ENCODE data around the gene HOXB9. TPM values are rescaled to one million over a fixed set of nuclear protein-coding genes. Genes with fewer than 3 reads are reported as not detected.

Gene HOXB9
- total RNA-seq, 1 donor from 2014 or later: 0.10 TPM

DNA sequence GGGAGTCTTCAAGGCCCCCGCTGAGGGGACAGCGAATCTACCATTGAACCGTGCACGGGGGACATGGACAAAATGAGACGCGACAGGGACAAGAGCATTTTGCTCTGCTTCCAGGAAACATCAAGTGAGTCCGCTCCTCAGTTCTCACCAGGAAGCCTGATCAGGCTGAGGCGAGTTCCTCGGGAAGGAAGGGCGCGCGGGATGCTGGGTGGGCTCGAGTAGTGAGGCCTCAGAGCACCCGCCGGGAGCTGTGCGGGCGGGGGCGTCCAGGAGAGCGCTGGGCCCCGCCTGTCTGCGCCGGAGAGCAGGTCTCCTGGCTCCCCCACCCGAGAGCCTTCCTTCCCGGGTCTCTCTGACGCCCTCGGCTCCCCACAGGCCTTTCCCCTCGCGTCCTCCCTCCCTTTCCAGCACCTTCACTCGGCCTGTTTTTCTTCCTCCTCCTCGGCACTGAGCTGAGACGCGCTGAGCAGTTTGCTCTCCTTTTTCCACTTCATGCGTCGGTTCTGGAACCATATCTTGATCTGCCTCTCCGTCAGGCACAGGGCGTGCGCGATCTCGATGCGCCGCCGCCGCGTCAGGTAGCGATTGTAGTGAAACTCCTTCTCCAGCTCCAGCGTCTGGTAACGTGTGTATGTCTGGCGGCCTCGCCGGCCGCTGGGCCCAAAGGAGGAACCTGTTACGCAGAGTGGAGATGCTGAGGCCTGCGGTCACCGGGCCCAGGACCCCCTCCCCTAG, 30.0 kb downstream of the HOXB9 start:
- DNase-seq: no peak

DNA sequence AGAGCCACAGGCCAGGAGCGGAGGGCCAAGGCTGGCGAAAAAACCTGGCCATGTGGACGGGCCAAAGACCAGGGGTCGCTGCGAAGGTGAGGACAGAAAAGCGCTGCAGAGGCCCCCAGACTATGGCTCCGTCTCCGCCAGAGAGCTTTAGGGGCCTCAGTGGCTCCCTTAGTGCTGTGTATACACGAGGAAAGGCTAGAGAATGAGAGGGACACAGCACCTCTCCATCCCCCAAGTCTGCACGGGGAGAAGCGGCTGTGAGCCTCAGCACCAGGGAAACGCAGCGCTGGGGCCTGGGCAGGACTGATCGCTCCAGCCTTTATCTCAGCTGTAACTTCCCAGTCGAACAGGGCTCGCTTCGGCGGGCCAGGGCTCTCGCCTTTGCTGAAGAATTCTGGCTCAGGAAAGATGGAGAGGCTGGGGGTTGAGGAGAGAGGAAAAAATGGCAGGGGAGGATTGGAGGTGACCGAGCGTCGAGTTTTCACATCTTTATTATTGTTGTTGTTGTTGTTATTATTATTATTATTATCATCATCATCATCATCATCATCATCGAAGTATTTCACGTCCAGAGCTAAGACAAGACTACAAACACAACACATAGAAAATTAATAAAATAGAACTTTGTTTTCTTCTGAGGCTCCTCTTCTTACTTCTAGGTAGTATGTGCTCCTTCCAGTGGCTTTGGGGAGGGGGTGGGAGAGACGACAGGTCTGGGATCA, 30.7 kb downstream of the HOXB9 start:
- DNase-seq: no peak

DNA sequence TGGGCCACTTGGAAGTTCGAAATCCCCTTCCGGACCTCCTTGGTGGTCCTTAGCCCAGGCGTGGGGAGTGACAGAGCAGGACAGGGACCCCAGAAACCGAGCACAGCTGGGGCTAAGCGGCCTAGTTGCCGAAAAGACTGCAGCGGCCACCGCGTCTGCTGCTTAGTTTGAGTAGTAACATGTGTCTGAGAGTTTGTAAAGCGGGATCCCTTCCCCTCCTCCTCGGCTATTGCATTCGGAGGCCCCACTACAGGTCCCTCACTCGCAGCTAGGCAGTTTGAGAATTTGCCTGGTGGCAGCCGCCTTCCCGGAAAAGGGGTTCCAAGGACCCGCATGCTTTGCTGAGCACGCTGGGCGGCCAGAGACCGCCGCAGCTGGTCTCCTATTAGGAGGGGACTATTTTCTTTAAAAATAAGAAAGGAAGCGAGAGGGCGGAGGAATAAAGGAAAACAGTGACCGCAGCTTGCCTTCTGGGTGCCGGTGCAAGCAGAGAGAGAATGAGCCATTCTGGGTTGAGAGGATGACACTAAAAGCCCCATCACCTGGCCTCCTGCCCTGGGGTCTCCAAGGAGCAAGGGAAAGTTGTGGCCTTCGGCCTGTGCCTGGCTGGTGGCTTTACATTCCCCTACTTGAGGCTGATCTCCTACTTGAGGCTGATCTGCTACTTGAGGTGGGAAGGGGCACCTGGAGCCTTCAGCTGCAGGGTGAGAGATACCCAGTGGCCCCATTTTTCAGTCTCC, 31.4 kb downstream of the HOXB9 start:
- peak; percentile 60 for DNase-seq

DNA sequence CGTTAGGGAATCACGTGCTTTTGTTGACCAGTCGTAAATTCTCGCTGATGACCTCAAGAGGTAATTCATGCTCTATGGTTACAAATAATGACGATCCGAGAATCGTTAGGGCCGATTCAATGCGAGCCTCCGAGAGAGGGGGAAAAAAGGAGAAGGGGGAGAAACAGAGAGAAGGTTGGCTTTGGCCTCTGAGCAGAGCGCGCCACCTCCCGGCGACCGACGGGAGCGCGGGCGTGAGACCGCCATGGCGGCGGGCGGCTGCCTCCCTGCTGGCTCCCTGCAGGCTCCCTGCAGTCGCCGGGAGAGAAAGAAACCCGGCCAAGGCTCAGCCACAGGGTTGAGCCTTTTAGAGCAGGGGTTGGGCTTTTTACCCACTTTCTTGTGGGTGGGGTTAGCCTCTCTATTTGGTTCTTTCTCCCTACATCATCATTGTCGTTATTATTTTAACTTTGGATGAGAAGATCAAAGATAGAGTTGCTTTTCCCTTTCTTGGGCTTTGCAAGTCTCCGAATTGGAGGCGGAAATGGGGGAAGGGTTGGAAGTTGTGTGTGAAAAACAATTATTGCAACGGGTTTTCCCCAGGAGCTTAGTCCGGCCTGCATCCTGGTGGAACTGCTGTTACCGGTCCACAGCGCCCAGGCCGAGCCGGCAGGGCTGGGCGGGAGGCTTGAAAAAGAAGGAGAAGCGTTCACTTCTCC, 32.2 kb downstream of the HOXB9 start:
- peak; percentile 88 for DNase-seq

DNA sequence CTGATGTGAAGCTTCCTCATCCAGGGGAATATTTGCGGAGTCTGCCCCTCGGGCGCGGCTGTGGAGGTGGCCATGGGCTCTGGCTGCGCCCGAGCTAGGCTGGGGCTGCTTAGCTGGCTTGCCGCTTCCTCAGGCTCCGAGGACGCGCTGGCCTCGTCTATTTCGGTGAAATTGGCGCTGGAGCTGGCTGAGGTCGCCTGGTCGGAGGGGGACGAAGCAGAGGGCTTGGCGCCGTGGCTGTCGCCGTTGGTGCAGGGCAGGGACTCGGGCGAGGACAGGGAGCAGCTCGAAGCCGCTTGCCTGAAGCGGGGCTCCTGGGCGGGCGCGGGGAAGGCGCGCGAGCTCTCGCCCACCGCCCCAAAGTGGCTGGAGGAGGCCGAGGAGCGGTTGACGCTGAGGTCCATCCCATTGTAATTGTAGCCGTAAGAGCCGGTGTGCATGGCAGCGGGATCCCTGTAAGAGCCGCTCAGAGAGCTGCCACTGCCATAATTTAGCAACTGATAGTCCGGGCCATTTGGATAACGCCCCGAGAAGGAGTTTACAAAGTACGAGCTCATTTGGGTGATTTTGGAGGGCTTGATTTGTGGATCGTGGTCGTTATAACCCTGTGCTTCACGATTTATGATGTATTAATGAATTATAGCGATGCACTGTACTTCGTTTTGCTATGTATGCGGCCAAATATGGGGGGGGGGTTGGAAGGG, 32.9 kb downstream of the HOXB9 start, which contains the start of gene HOXB5:
Gene HOXB5, minus strand, starts transcription at position 654 of the 704 bp plus-strand sequence. Its CDS starts 97 bp downstream, at position 557.
- no peak for DNase-seq

DNA sequence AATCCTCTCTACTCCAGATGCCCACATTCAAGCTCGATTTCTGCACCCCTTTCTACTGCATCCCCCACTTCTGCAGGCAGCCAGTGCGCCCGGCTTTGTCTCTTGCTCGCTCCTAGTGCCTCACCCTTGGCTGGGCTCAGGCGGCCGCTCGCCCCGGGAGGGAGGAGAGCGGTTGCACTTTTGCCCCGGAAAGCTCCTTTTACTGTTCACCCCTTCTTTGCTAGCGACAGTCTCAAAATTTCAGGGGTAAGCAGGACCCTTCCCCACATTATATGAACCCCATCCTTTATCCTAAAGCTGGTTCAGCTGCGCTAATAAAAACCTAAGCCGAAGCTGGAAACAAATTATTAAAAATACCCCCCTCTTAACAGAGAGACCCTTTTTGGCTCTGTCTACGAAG, 33.6 kb downstream of the HOXB9 start:
- DNase-seq: no peak

DNA sequence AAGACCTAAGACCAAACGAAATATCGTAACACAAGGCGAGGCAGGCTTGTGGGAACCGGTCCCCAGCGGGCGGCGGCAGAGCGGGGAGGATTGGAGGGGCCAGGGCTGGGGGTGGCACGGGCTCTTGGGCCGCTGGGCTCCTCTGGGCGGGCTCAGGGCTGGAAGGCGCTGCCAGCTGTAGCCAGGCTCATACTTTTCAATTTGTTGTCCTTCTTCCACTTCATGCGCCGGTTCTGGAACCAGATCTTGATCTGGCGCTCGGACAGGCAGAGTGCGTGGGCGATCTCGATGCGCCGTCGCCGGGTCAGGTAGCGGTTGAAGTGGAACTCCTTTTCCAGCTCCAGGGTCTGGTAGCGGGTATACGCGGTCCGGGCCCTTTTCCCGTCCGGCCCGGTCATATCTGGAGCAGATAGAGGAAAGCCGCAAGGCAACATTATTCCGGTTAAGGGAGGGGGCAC, 34.1 kb downstream of the HOXB9 start:
- no peak for DNase-seq

DNA sequence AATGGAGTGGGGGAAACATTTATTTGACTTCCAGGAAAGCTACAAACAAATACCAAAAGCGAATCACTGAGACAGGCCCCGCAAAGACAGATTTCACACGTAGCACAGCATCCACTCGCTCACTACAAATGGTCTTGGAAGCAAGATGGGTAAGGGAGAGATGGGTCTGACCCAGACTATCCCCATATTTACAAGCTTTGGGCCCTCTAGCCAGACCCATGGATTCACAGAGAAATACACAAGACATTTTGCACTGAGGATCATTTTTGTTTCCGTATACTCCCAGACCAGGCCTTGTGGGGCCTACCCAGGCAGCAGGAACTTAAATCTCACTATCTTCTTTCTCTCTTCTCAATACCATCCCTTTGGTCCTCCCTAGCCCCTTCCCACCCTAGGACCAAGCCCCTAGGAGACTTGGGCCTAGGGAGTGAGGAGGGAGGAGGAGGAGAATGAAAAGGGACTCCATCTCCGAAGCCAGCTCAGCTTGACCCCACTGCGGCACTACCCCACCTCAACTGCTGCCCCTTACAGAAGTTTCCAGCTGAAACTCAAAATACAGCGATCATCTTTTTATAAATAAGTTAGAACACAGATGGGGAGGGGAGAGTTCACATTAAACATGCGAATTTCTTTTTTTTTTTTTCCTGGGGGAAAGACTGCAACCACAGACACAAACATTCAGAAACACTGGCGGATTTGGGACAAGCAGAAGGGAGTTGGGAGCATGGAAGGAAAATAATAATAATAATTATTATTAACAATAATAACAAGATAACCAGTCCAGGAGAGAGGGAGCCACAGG, 34.7 kb downstream of the HOXB9 start:
- no peak for DNase-seq

DNA sequence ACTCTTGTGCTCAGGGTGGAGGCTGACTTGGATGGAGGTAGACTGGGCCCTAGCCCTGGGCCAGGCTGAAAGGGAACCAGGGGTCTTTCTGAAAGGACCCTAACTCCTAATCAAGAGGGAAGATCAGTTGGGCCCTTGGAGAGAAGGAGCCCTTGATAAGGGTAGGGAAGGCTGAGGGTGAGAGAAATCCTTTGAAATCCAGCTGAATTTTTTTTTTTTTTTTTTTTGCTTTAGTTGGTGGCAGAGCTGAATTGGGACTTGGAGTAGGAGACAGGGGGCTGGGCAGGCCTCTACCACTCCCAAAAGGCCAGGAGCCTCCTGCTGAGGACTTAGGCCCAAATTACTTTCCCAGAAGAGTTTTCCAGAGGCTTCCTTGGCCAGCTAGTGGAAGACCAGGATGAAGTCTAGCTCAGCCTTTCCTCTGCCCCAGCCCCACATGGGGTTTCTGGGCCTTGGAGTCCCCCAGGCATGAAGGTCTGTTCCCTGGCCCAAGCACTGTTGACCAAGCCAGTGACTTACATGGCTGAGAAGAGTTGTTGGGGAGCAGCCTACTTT, 35.5 kb downstream of the HOXB9 start:
- no peak for DNase-seq

DNA sequence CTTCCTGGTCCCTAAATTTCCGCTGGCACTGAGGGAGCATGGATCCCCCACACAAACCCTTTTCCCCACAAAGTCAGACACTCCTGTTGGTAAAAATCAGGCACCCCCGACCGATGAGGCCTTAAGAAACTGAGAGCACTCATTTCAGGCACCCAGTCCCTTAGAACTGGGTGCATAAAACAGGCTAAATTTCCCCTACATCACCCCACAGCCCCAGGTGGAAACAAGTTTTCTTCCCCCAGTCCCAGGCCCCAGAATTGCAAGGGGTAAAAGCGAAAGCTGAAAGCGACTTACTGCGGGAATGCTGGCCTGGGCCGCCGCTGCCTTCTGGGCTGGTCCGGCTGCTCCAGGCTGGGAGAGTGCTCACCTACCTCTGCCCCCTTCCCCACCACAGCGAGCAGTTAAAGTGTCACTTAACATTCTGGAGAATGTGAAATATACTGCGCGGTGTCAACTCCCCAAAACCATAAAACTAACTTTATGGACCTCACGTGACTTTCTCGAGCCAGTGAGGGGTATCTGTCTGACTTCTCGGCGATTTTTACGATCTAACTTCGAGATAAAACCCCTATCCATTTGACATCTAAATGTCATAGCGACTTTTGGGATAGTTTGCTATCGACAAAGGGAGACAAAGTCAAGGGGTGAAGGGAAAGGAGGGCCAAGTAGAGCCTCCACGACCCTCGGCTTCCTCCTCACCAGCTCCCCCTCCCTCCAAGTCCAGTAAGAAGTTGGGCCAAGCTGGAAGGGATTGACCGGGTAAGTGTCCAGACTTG, 36.1 kb downstream of the HOXB9 start, which contains the start of gene HOXB3:
Gene HOXB3, minus strand, starts transcription at position 411 of the 776 bp plus-strand sequence. CDS start 37,767 bp downstream, outside the sequence.
- DNase-seq: no peak

DNA sequence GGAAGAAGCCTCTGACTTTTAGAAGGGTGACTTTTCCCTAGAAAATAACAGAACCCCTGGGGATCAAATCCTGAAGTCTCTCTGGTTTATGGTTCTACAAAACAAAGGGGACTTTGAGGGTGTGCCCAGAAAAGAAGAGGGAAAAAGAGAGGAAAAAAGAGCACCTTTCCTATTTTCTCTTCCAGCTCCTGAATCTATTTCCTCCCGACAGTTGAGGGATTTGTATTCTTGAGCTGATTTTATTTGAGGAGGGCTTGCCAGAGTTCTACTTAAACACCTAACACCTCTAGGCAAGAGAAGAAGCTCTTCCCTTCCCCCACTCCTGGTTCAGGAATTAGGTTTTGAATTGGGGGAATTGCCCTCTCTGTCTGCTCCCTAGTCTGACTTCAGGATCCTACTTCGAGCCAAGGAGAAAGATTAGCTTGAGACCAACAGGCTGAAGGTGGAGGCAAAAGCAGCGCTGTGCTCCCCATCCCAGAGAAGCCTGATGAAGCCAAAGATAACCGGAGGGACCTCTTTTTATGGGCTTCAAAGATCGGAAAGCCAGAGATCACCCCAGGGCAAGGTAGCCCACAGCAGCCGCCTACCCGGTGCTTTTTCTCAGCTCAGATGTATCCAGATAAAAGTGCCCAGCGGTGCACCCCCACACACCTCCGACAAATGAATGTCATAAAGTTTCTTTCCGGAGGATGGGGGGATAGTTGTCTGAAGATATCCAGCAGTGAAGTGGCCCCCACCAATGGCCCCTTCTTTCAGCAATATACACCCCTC, 36.9 kb downstream of the HOXB9 start:
- no peak for DNase-seq

DNA sequence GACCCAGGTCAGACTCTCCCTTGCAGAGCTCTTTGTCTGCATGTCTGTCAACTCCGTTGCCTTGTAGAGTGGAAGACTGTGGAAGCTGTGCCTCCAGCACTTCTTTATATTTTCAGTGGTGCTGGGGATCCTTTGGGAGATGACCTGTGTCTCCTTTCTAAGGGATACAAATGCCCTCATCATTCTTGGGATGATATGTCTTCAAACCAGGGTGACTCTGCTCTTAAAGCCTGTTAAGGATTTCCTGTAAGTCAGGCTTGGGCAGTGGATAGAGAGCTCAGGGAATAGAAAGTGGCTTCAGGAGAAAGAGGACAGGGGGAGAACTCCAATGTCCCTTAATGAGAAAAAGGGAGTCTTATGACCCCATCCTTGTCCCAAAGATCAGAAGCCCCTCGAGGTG, 37.6 kb downstream of the HOXB9 start:
- DNase-seq: no peak

DNA sequence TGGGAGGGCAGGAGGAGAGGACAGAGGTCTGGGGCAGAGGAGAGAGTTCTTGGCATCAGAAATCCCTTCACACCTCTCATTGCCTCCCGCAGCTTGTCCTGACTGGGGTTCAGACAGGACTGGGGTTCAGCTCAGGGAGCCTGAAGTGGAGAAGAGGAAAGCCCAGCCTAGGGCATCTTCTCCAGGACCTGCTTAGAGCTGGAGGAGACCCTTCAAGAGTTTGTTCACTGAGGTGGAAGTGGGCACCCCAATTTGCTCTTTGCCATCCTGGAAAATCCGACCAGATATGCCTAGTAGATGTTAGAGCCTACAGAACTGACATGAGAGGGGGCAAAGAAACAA, 38.1 kb downstream of the HOXB9 start:
- DNase-seq: no peak

DNA sequence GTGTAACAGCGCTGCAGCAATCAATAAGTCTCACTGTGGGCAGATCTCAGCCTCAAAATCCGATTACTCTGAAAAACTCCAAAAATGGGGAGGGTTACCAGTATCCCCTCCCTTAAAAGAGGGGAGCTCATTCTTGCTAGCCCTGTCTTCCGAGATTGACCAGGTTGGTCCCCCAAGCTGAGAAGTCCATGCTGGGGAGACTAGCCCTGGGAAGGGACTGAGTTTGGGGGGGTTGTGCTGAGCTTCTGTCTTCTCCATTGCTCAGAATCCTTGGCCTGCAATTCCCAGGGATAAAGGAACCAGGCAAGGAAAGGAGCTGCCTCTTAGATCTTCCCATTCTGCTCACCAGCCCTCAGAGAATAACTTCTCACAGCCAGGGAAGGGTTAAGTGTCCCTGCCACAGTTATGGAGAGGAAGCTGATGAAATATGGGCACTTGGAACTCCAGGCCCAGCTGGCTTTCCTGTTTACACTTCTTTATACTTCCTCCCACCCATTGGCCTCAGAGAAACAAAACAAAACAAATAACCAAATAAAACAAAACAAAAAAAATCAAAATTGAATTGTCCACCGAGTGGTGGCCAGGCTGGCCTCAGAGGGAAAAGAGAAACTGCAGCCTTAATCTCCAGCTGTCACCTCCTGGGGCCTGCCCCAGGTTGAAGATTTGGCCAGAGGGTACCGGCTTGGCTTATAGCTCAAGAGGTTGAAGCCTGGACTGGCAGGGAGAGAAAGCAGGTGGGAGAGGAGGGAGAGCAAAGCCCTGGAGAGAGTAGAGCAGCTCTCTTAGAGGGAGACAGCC, 38.7 kb downstream of the HOXB9 start:
- no peak for DNase-seq

DNA sequence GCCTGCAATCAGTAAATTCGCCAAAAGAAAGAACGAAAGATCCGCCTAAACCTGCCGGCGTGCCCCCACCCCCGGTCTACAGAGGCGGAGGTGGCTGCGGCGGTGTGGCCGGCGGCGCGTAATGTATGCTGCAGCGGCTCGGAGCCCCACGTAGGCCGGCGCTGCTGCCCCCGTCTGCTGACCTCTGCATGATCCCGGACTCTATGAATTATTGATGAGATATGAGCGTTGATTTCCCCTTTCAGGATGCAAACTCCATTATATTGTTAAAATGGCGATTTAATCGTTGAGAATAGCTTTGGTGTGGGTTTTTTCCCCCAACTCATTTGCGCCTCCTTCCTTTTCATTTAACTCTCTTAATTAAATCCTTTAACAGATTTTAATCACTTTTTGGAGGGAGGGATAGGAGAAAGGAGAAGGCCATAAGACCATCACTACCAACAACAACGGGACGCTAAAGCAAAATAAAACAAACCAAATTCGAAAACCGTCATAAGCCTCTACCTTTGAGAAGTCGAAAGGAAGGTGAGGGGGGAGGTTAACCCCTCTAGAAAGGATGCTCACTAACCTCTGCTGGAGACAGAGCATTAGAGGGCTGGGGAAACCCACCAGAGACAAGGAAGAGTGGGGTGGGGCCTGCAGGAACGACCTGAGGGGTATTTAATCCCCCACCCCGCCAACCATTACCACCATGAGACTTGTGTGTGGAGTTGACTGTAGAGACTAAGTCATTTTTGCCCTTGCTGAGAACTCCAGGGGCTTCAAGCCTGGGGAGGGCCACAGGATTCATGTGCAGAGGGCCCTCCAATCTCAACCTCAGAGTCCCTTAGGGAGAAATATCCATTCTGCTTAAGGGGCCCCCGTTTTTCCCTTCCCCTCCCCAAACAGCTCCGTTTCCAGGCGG, 39.6 kb downstream of the HOXB9 start:
- no peak for DNase-seq

DNA sequence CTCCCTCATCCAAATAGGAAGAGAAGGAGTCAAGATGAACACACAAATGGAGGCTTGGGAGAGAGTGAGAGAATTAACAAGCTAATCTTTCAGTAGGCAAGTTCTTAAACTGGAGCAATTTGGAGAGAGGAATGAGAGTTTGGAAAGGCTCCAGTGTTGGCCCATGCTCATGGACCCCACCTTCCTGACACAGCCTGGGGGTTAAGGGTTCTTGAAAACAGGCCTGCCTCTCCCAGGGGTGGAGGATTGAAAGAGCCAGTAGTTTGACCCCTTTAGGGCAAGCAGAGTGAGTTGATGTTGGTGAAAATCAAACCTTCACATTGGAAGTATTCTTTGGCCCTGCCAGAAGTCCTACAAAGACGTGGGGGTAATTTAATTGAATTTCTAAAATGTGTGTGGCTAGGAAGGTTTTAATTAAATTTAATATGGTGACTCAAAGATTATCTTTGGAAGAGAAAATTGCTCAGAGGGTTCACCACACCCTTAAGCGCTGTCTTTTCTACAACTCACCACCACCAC, 41.9 kb downstream of the HOXB9 start:
- no peak for DNase-seq
